ENCODE measurements around the gene HELZ2.

DNA sequence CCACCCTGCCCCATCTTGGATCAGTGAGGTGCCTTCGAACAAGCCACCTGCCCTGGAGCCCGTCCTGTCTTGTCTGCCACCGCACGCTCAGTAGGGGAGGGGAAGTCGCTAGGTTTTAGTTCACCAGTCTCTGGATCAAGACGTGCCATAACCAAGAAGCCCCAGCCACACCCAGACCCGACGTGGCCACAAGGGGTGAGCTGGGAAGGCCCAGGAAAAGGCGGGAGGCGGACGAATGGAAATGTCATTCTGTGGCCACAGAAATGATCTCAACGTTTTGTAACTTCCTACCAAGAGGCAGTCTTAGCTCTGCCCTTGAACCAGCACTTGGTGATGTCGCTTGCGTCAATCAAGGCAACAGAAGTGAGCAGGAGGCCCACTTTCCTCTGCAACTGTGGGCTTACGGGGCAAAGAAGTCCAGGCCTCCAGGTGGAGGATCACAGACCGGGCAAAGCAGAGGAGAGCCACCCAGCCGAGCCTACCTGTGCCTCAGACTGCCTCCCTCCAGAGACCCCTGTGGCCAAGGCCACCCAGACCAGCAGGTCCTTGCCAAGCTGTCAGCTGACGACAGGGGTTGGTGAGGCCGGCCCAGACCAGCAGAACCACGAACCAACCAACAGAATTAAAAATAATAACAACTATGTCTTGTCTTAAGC is 38.4 kb upstream of the HELZ2 start:
- TF ChIP-seq, protein P1, sequence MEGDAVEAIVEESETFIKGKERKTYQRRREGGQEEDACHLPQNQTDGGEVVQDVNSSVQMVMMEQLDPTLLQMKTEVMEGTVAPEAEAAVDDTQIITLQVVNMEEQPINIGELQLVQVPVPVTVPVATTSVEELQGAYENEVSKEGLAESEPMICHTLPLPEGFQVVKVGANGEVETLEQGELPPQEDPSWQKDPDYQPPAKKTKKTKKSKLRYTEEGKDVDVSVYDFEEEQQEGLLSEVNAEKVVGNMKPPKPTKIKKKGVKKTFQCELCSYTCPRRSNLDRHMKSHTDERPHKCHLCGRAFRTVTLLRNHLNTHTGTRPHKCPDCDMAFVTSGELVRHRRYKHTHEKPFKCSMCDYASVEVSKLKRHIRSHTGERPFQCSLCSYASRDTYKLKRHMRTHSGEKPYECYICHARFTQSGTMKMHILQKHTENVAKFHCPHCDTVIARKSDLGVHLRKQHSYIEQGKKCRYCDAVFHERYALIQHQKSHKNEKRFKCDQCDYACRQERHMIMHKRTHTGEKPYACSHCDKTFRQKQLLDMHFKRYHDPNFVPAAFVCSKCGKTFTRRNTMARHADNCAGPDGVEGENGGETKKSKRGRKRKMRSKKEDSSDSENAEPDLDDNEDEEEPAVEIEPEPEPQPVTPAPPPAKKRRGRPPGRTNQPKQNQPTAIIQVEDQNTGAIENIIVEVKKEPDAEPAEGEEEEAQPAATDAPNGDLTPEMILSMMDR (IDR thresholded peaks at IDR 0.05): no peak
- no peak for TF ChIP-seq ZFX (IDR thresholded peaks at IDR 0.05; ENCODE audit: borderline replicate concordance)
